Measurements from ENCODE around the gene MITF. TPM values are rescaled to one million over a fixed set of nuclear protein-coding genes. Genes with fewer than 3 reads are reported as not detected.

MITF gene
- total and polyA plus RNA-seq, 12 donors: 15.1 to 101 (median 81.7) TPM

- H3K9me3 ChIP-seq: peaks cover 0 to 13% (median 0%) of the 10 kb centered on the region in 11 donors
- H3K4me3 ChIP-seq: no peak overlapping the region
- DNase-seq (no peak), ATAC-seq (peak in 1 of 8 donors; percentile 8)
- no peaks in the 10 kb centered on the region for H3K36me3 ChIP-seq
- H3K4me1 ChIP-seq: peaks cover 11 to 69% (median 37%) of the 10 kb centered on the region in 9 donors
- no peaks in the 10 kb centered on the region for H3K27me3 ChIP-seq
- peak overlapping the region in 2 of 10 donors; percentile 35 to 77 for H3K27ac ChIP-seq
- TF ChIP-seq CTCF (IDR thresholded peaks at IDR 0.05): no peak
- intact Hi-C loops (cut with DNase I): no loop called here
Observed at GRCh38 chr3:69753179-69753775, 14.0 kb downstream of the MITF start.

GRCh38 chr3:69755795-69756194 is 16.5 kb downstream of the MITF start:
- Histone ChIP-seq H3K27ac (no peak overlapping the region), H3K27me3 (no peaks in the 10 kb centered on the region), H3K9me3 (peaks cover 0 to 13% (median 0%) of the 10 kb centered on the region in 11 donors), H3K36me3 (no peaks in the 10 kb centered on the region), H3K4me1 (peaks cover 7 to 46% (median 23%) of the 10 kb centered on the region in 9 donors), H3K4me3 (no peak overlapping the region)
- ATAC-seq (no peak), DNase-seq (no peak)
- no peak for TF ChIP-seq CTCF (IDR thresholded peaks at IDR 0.05)
- intact Hi-C loops (cut with DNase I): no loop called here
- 93 to 95% methylated on average over 1 of the region's 1 CpG for WGBS, 2 donors

GRCh38 chr3:69761896-69762767 is 22.9 kb downstream of the MITF start:
- Histone ChIP-seq H3K27me3 (no peaks in the 10 kb centered on the region), H3K27ac (no peak overlapping the region), H3K36me3 (no peaks in the 10 kb centered on the region), H3K4me1 (peaks cover 12 to 78% (median 56%) of the 10 kb centered on the region in 9 donors), H3K4me3 (no peak overlapping the region), H3K9me3 (no peaks in the 10 kb centered on the region)
- WGBS, 2 donors: 84 to 86% methylated on average over 2 of the region's 2 CpGs
- DNase-seq: no peak
- ATAC-seq: no peak
- intact Hi-C loops (cut with DNase I): no loop called here
- no peak for TF ChIP-seq CTCF (IDR thresholded peaks at IDR 0.05)

- H3K4me1 ChIP-seq: peaks cover 12 to 78% (median 62%) of the 10 kb centered on the region in 9 donors
- peak overlapping the region in 1 of 10 donors; percentile 32 for H3K27ac ChIP-seq
- no peak for TF ChIP-seq CTCF (IDR thresholded peaks at IDR 0.05)
- DNase-seq: no peak
- H3K27me3 ChIP-seq: no peaks in the 10 kb centered on the region
- H3K9me3 ChIP-seq: no peaks in the 10 kb centered on the region
- no peaks in the 10 kb centered on the region for H3K36me3 ChIP-seq
- H3K4me3 ChIP-seq: no peak overlapping the region
- ATAC-seq: no peak
- intact Hi-C loops (cut with DNase I): no loop called here
- WGBS, 2 donors: 40 to 63% methylated on average over 1 of the region's 1 CpG
Observed at GRCh38 chr3:69762768-69763229, 23.5 kb downstream of the MITF start.
